ENCODE measurements around the gene MYO5B. TPM values are rescaled to one million over a fixed set of nuclear protein-coding genes. Genes with fewer than 3 reads are reported as not detected.
"Not testable (repeated sequence)": the region's sequence is repeated elsewhere in the genome, so short reads cannot be mapped to it uniquely, and the experiment has no call there.

The MYO5B gene
- total and polyA plus RNA-seq, 8 donors, result 6.2 to 25.3 (median 12.6) TPM

- ATAC-seq (peak; percentile 92 to 97 (median 96)), FAIRE-seq (no peak), DNase-seq (peak; percentile 82 to 97 (median 89))
- Histone ChIP-seq H3K27me3 (no peaks in the 10 kb centered on the region), H3K4me1 (peaks cover 0 to 14% (median 0%) of the 10 kb centered on the region in 3 donors), H3K36me3 (no peaks in the 10 kb centered on the region), H3K4me3 (peak within 1 kb of the TSS; percentile 78 to 83 (median 80)), H3K9me3 (no peaks in the 10 kb centered on the region), H3K27ac (peak within 1 kb of the TSS; percentile 93 to 99 (median 97))
- intact Hi-C loops (cut with DNase I), result no loop called here
- WGBS, 2 donors, result 1% methylated on average over 55 to 74 of the region's 74 CpGs
- TF ChIP-seq, protein P1, sequence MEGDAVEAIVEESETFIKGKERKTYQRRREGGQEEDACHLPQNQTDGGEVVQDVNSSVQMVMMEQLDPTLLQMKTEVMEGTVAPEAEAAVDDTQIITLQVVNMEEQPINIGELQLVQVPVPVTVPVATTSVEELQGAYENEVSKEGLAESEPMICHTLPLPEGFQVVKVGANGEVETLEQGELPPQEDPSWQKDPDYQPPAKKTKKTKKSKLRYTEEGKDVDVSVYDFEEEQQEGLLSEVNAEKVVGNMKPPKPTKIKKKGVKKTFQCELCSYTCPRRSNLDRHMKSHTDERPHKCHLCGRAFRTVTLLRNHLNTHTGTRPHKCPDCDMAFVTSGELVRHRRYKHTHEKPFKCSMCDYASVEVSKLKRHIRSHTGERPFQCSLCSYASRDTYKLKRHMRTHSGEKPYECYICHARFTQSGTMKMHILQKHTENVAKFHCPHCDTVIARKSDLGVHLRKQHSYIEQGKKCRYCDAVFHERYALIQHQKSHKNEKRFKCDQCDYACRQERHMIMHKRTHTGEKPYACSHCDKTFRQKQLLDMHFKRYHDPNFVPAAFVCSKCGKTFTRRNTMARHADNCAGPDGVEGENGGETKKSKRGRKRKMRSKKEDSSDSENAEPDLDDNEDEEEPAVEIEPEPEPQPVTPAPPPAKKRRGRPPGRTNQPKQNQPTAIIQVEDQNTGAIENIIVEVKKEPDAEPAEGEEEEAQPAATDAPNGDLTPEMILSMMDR (IDR thresholded peaks at IDR 0.05), result no peak
These were observed 381.4 kb downstream of the MYO5B start, which contains the start of gene ACAA2 for GRCh38 chr18:49813319-49814146. ACAA2 (minus strand) TSS chr18:49813533; CDS start chr18:49813484, 49 bp downstream.

DNA sequence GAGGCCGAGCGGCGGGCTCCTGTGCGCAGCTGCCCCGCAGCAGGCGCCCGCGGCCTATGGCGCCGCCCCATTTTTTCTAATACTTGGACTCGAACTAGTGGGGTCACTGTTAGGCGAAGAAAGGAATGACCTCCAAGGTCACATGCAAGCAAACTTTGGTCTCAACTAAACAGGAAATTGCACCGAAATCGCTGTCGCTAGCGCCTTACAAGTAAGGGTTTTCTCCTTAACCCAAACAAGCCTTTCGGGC is 382.0 kb downstream of the MYO5B start:
- 0 to 1% methylated on average over 17 of the region's 17 CpGs for WGBS, 2 donors
- peaks cover 0 to 14% (median 0%) of the 10 kb centered on the region in 3 donors for H3K4me1 ChIP-seq
- TF ChIP-seq, protein P1 (IDR thresholded peaks at IDR 0.05), result no peak
- no peak for FAIRE-seq
- no peaks in the 10 kb centered on the region for H3K9me3 ChIP-seq
- ATAC-seq, result peak; percentile 27 to 64 (median 52)
- no peaks in the 10 kb centered on the region for H3K36me3 ChIP-seq
- H3K4me3 ChIP-seq, result peak overlapping the region; percentile 78 to 83 (median 80)
- H3K27ac ChIP-seq, result peak overlapping the region; percentile 93 to 99 (median 97)
- H3K27me3 ChIP-seq, result no peaks in the 10 kb centered on the region
- peak in 5 of 6 donors; percentile 30 to 71 (median 43) for DNase-seq
- intact Hi-C loops (cut with DNase I), result no loop called here

GRCh38 chr18:49812286-49813068 is 382.5 kb downstream of the MYO5B start:
- Histone ChIP-seq H3K27ac (peak overlapping the region; percentile 93 to 99 (median 97)), H3K4me1 (peaks cover 0 to 14% (median 0%) of the 10 kb centered on the region in 3 donors), H3K27me3 (no peaks in the 10 kb centered on the region), H3K36me3 (no peaks in the 10 kb centered on the region), H3K4me3 (peak overlapping the region; percentile 78 to 83 (median 80)), H3K9me3 (no peaks in the 10 kb centered on the region)
- ATAC-seq, result no peak
- 46 to 50% methylated on average over 13 of the region's 13 CpGs for WGBS, 2 donors
- intact Hi-C loops (cut with DNase I), result no loop called here
- no peak for DNase-seq
- no peak for FAIRE-seq
- TF ChIP-seq, protein P1 (IDR thresholded peaks at IDR 0.05), result no peak

DNA sequence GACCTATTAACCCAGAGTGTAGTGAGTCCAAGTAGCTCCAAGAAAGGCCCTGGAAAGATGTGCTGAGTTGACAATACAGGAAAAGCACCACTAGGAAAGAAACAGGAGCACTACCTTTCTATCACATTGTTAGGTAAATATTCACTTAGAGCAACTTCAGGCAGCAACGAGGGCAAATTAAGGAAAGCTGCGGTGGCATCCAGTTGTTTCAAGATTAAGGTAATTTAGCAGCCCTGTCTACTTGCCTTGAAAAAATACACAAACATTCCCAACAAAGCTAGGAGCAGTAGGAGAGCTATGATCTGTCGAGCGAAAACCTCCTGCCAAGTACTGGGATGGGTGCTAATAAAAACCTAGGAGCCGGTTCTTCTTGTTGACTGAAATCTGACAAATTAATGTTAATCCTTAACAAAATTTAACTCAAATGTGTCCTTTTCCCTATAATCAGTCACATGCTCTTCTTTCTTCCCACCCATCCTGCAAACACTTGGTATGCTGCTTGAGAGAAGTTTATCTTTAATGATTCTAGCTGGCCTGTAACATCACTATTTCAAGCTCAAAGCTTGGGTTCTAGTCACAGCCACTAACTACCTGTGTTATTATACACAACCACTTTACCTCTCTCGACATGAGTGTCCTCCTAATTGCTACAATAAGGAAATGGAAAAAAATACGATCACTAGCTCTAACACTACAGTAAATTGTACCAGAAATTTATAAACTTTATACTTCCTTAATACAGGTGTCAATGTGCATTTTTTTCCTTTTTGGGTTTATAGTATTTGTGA is 383.6 kb downstream of the MYO5B start:
- 35% methylated on average over 7 of the region's 7 CpGs for WGBS, 2 donors
- DNase-seq (no peak), FAIRE-seq (no peak), ATAC-seq (no peak)
- intact Hi-C loops (cut with DNase I), result no loop called here
- Histone ChIP-seq H3K4me3 (no peak overlapping the region), H3K4me1 (peaks cover 0 to 14% (median 0%) of the 10 kb centered on the region in 3 donors), H3K27me3 (no peaks in the 10 kb centered on the region), H3K36me3 (no peaks in the 10 kb centered on the region), H3K27ac (peak overlapping the region in 2 of 4 donors; percentile 30 to 96), H3K9me3 (no peaks in the 10 kb centered on the region)
- TF ChIP-seq, protein P1 (IDR thresholded peaks at IDR 0.05), result no peak

- peaks cover 0 to 12% (median 0%) of the 10 kb centered on the region in 3 donors for H3K4me1 ChIP-seq
- 93 to 96% methylated on average over 10 of the region's 10 CpGs for WGBS, 2 donors
- H3K9me3 ChIP-seq; H3K4me3 ChIP-seq; H3K36me3 ChIP-seq; ATAC-seq; DNase-seq; H3K27me3 ChIP-seq; FAIRE-seq; H3K27ac ChIP-seq; intact Hi-C loops (cut with DNase I): not testable (repeated sequence)
These were observed 386.3 kb downstream of the MYO5B start for GRCh38 chr18:49808553-49809191.
